ENCODE results near the gene IRAK3.
A peak's percentile ranks its signal among the peaks of the same experiment; 100 is the strongest.

The IRAK3 gene

GRCh38 chr12:66143868-66144267 lies 45.1 kb upstream of the IRAK3 start:
- TF ChIP-seq FOXM1 (IDR thresholded peaks at IDR 0.05; ENCODE audit: borderline replicate concordance, low read depth) = no peak
- TF ChIP-seq RAD21 (IDR thresholded peaks at IDR 0.05; ENCODE audit: low read depth) = no peak
- TF ChIP-seq TAF1 (IDR thresholded peaks at IDR 0.05; ENCODE audit: low read depth) = no peak
- TF ChIP-seq EP300 (IDR thresholded peaks at IDR 0.05; ENCODE audit: borderline replicate concordance) = no peak
- TF ChIP-seq ZBTB7A (IDR thresholded peaks at IDR 0.05; ENCODE audit: low read depth) = no peak
- TF ChIP-seq CREB1 (IDR thresholded peaks at IDR 0.05; ENCODE audit: low read depth) = no peak
- no peak for TF ChIP-seq TEAD4 (IDR thresholded peaks at IDR 0.05)
- TF ChIP-seq MAX (IDR thresholded peaks at IDR 0.05) = no peak

DNA sequence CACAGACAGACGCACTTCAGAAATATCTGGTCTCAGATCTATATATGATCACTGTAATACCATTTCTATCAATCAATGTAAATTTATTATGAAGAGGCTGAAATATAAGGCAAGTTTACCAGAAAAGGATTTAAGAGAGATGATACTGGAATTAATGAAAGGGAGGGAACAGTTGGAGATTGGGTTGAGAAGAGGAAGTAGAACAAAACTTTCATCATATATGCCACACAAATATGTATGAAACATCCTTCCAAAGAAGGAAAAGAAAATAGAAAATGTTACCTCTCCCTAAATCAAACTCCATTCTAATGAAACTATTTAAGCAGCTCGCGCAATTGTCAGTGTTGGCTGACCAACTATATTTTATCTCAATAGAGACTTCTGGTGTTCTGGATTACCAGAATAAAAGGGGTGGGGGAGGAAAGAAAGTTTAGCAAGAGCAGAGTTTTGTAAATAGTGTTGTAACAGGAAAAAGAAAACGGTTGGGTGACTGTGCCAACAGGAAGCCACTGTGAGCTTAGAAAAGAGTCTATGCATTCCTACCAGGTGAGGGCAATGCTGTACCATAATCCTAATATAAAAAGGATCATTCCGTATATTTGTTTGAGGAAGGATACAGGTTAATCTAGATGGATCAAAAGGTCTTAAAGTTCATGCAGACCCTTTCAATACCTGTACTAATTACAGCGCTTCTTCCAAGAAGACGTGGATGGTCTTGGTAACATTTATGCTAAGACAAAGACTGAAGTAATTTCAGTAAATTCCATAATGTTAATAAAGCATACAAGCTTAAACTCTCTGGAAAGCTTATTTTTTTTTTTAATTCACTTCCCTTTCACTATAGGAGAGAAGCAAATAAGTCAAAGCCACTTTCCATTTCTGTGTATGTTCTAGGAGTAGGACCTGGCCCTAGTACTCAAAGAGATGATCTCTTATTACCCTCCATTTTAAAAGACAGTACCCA lies 43.9 kb upstream of the IRAK3 start:
- TF ChIP-seq CEBPB (IDR thresholded peaks at IDR 0.05) (0 out of 2 replicates have a peak, but pooled peaks have one; percentile 48), RAD21 (IDR thresholded peaks at IDR 0.05; ENCODE audit: low read depth) (peak; percentile 82), NFIC (IDR thresholded peaks at IDR 0.05) (peak; percentile 35; the same call in 1 of the 2 replicates), TEAD4 (IDR thresholded peaks at IDR 0.05) (peak; percentile 99), YY1 (IDR thresholded peaks at IDR 0.05; ENCODE audit: low read depth) (no peak)

GRCh38 chr12:66149702-66150398 lies 39.2 kb upstream of the IRAK3 start:
- TF ChIP-seq TAF1 (IDR thresholded peaks at IDR 0.05; ENCODE audit: low read depth) (no peak), NFIC (IDR thresholded peaks at IDR 0.05) (no peak), EGR1 (IDR thresholded peaks at IDR 0.05) (no peak), MAX (IDR thresholded peaks at IDR 0.05) (no peak), REST (IDR thresholded peaks at IDR 0.05; ENCODE audit: low read depth) (no peak), ZBTB7A (IDR thresholded peaks at IDR 0.05; ENCODE audit: low read depth) (no peak), YY1 (IDR thresholded peaks at IDR 0.05; ENCODE audit: low read depth) (no peak), RAD21 (IDR thresholded peaks at IDR 0.05; ENCODE audit: low read depth) (no peak), TCF12 (IDR thresholded peaks at IDR 0.05; ENCODE audit: low read depth) (no peak), FOXM1 (IDR thresholded peaks at IDR 0.05; ENCODE audit: borderline replicate concordance, low read depth) (no peak), CREB1 (IDR thresholded peaks at IDR 0.05; ENCODE audit: low read depth) (no peak), EP300 (IDR thresholded peaks at IDR 0.05; ENCODE audit: borderline replicate concordance) (no peak), TEAD4 (IDR thresholded peaks at IDR 0.05) (no peak), CEBPB (IDR thresholded peaks at IDR 0.05) (no peak)
- TF ChIP-seq, protein P1, sequence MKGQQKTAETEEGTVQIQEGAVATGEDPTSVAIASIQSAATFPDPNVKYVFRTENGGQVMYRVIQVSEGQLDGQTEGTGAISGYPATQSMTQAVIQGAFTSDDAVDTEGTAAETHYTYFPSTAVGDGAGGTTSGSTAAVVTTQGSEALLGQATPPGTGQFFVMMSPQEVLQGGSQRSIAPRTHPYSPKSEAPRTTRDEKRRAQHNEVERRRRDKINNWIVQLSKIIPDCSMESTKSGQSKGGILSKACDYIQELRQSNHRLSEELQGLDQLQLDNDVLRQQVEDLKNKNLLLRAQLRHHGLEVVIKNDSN (IDR thresholded peaks at IDR 0.05) = no peak

- TF ChIP-seq, protein P1 (IDR thresholded peaks at IDR 0.05) = no peak
- TF ChIP-seq REST (IDR thresholded peaks at IDR 0.05; ENCODE audit: low read depth) = no peak
Observed at GRCh38 chr12:66152732-66153131, 36.3 kb upstream of the IRAK3 start.

GRCh38 chr12:66154776-66155175 lies 34.2 kb upstream of the IRAK3 start:
- TF ChIP-seq NFIC (IDR thresholded peaks at IDR 0.05) = no peak
- no peak for TF ChIP-seq EP300 (IDR thresholded peaks at IDR 0.05; ENCODE audit: borderline replicate concordance)
- TF ChIP-seq CEBPB (IDR thresholded peaks at IDR 0.05) = no peak
- TF ChIP-seq YY1 (IDR thresholded peaks at IDR 0.05; ENCODE audit: low read depth) = no peak
- no peak for TF ChIP-seq EGR1 (IDR thresholded peaks at IDR 0.05)
- no peak for TF ChIP-seq REST (IDR thresholded peaks at IDR 0.05; ENCODE audit: low read depth)
- TF ChIP-seq ZBTB7A (IDR thresholded peaks at IDR 0.05; ENCODE audit: low read depth) = no peak
- TF ChIP-seq MAX (IDR thresholded peaks at IDR 0.05) = no peak
- TF ChIP-seq, protein P1 (IDR thresholded peaks at IDR 0.05) = no peak
- no peak for TF ChIP-seq FOXM1 (IDR thresholded peaks at IDR 0.05; ENCODE audit: borderline replicate concordance, low read depth)
- no peak for TF ChIP-seq TEAD4 (IDR thresholded peaks at IDR 0.05)
- TF ChIP-seq TAF1 (IDR thresholded peaks at IDR 0.05; ENCODE audit: low read depth) = no peak
- TF ChIP-seq TCF12 (IDR thresholded peaks at IDR 0.05; ENCODE audit: low read depth) = no peak
- no peak for TF ChIP-seq CREB1 (IDR thresholded peaks at IDR 0.05; ENCODE audit: low read depth)
- TF ChIP-seq RAD21 (IDR thresholded peaks at IDR 0.05; ENCODE audit: low read depth) = no peak
